WERI-Rb-1 (cell line): ENCODE measurements around the gene RABGAP1L.
"Not testable (repeated sequence)": the region's sequence is repeated elsewhere in the genome, so short reads cannot be mapped to it uniquely, and the experiment has no call there.

Experiments
- DNase-seq: peaks from one replicate; pipeline ENCODE4 v3.0.0-alpha.2; 2020
- H3K27ac ChIP-seq: fragments of 250-450 bp; sonication (Bioruptor Pico); 2 replicates; pipeline ENCODE4 v1.5.1; 2020; ENCODE audit warnings: mild to moderate bottlenecking, moderate library complexity
- H3K27me3 ChIP-seq: fragments of 250-450 bp; sonication (Bioruptor Pico); 2 replicates; pipeline ENCODE4 v1.5.1; 2021; ENCODE audit warnings: mild to moderate bottlenecking, low read depth, moderate library complexity; ENCODE audit not compliant: insufficient read depth, severe bottlenecking
- H3K36me3 ChIP-seq: fragments of 250-450 bp; sonication (Bioruptor Pico); 2 replicates; pipeline ENCODE4 v1.5.1; 2020; ENCODE audit warnings: mild to moderate bottlenecking, moderate library complexity
- H3K4me3 ChIP-seq: 2 replicates; pipeline ENCODE4 v1.5.1; 2011; ENCODE audit warnings: low read depth, mild to moderate bottlenecking, control low read depth, low read length
- H3K9me3 ChIP-seq: fragments of 250-450 bp; sonication (Bioruptor Pico); 2 replicates; pipeline ENCODE4 v1.5.1; 2021; ENCODE audit warnings: mild to moderate bottlenecking, moderate library complexity; ENCODE audit not compliant: severe bottlenecking
- CTCF ChIP-seq: IDR thresholded peaks from 2 replicates; pipeline ENCODE4 v1.5.1; 2011; ENCODE audit warnings: low read depth, mild to moderate bottlenecking, control low read depth, inconsistent platforms, low read length

The RABGAP1L gene

DNA sequence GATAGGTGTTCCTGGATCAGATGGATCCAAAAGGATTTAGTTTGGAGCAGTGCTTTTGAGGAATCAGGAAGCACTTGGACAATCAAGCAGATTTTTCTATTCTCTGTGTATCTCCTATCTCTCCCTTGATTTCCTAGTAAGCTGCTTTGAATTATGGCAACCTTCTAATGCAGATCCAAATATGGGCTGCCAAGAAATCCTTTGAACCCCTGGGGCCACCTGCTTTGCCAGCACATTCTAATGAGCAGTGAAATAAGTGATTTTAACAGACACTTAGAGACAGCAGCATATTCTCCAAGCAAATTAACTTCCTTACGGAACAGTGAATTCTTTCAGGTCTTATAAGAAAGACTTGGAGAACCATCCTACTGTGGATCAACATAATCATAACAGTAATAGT, 483.9 kb downstream of the RABGAP1L start:
- H3K27me3 ChIP-seq, result no peaks in the 10 kb centered on the region
- no peaks in the 10 kb centered on the region for H3K9me3 ChIP-seq
- no peak for DNase-seq
- H3K4me3 ChIP-seq, result no peak overlapping the region
- H3K27ac ChIP-seq, result no peak overlapping the region
- no peak for TF ChIP-seq CTCF
- no peaks in the 10 kb centered on the region for H3K36me3 ChIP-seq

DNA sequence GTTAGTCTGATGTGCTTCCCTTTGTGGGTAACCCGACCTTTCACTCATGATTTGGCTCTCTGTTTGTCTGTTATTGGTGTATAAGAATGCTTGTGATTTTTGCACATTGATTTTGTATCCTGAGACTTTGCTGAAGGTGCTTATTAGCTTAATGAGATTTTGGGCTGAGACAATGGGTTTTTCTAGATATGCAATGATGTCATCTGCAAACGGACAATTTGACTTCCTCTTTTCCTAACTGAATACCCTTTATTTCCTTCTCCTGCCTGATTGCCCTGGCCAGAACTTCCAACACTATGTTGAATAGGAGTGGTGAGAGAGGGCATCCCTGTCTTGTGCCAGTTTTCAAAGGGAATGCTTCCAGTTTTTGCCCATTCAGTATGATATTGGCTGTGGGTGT, 490.3 kb downstream of the RABGAP1L start:
- not testable (repeated sequence) for H3K27me3 ChIP-seq, H3K27ac ChIP-seq, H3K36me3 ChIP-seq, H3K9me3 ChIP-seq, H3K4me3 ChIP-seq, DNase-seq

GRCh38 chr1:174652569-174653280, 493.4 kb downstream of the RABGAP1L start:
- Histone ChIP-seq H3K9me3 (no peaks in the 10 kb centered on the region), H3K27me3 (no peaks in the 10 kb centered on the region), H3K27ac (no peak overlapping the region), H3K4me3 (no peak overlapping the region), H3K36me3 (no peaks in the 10 kb centered on the region)
- no peak for TF ChIP-seq CTCF
- no peak for DNase-seq

GRCh38 chr1:174654560-174654959, 495.2 kb downstream of the RABGAP1L start:
- no peaks in the 10 kb centered on the region for H3K36me3 ChIP-seq
- no peak for TF ChIP-seq CTCF
- DNase-seq, result no peak

DNA sequence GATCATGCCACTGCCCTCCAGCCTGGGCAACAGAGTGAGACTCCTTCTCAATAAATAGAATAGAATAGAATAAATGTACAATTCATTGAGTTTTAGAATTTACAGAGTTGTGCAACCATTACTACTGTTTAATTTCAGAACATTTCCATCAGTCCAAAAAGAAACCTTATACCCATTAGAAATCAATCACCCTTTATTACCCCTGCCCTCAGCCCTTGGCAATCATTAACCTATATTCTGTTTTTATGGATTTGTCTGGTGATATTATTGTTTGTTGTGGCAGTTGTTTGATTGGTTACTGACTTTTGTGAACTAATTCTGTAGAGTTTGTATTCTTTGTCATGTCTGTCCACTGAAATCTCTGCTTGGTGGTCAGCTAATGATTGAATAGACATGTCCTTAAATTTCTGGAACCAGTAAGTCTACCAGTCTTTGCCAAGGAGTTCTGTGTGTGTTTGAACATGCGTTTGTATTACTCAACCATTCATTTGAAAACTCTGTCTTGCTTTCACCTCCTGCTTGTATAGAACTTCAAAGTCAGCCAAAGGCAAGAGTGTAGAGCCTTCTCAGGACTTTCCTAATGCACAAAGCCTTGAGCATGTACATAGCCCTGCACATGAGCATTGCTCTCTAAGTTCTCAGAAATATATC, 497.2 kb downstream of the RABGAP1L start:
- no peak overlapping the region for H3K4me3 ChIP-seq
- H3K9me3 ChIP-seq, result no peaks in the 10 kb centered on the region
- DNase-seq, result no peak
- H3K36me3 ChIP-seq, result no peaks in the 10 kb centered on the region
- H3K27me3 ChIP-seq, result no peaks in the 10 kb centered on the region
- no peak for TF ChIP-seq CTCF
- no peak overlapping the region for H3K27ac ChIP-seq

More at GRCh38 chr1:174654560-174654959, 495.2 kb downstream of the RABGAP1L start:
- Histone ChIP-seq H3K4me3 (no peak overlapping the region), H3K9me3 (no peaks in the 10 kb centered on the region), H3K27me3 (no peaks in the 10 kb centered on the region), H3K27ac (no peak overlapping the region)

DNA sequence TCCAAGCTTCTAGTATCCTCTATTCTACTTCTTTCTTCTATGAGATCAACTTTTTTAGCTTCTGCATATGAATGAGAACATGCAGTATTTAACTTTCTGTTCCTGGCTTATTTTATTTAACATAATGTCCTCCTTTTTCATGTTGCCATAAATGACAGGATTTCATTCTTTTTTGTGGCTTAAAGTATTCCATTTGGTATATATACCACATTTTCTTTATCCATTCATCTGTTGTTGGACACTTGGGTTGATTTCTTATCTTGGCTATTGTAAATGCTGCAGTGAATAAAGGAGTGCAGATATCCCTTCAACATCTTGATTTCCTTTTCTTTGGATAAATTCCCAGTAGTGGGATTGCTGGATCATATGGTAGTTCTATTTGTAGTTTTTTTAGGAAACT, 498.1 kb downstream of the RABGAP1L start:
- Histone ChIP-seq H3K27ac (no peak overlapping the region), H3K9me3 (no peaks in the 10 kb centered on the region), H3K4me3 (no peak overlapping the region), H3K27me3 (no peaks in the 10 kb centered on the region), H3K36me3 (no peaks in the 10 kb centered on the region)
- TF ChIP-seq CTCF, result no peak
- DNase-seq, result no peak
